ENCODE results near the gene GPX1. TPM values are rescaled to one million over a fixed set of nuclear protein-coding genes. Genes with fewer than 3 reads are reported as not detected.
A peak's percentile ranks its signal among the peaks of the same experiment; 100 is the strongest.
"Not testable (repeated sequence)": the region's sequence is repeated elsewhere in the genome, so short reads cannot be mapped to it uniquely, and the experiment has no call there.

The GPX1 gene
- total RNA-seq, 3 donors from 2014 or later (not counting 1 experiment from before 2014, with no cell fraction given): 34.7 to 70.0 (median 59.1) TPM

GRCh38 chr3:49370585-49371290, 12.6 kb upstream of the GPX1 start:
- Histone ChIP-seq H3K4me1 (ENCODE audit: control insufficient read depth, insufficient read depth, low read length) (no peaks in the 10 kb centered on the region), H3K9me3 (ENCODE audit: control insufficient read depth, insufficient read depth, low read length) (no peaks in the 10 kb centered on the region), H3K36me3 (ENCODE audit: control insufficient read depth, insufficient read depth, low read length) (peaks cover 50% of the 10 kb centered on the region), H3K27me3 (ENCODE audit: control insufficient read depth, insufficient read depth, low read length) (no peaks in the 10 kb centered on the region), H3K4me3 (ENCODE audit: low read length) (no peak overlapping the region), H3K27ac (ENCODE audit: low read length) (no peak overlapping the region)
- 93% methylated on average over 6 of the region's 6 CpGs for WGBS (ENCODE audit: insufficient coverage)
- Mint-ChIP-seq H3K27ac (peak overlapping the region; percentile 10 to 73), H3K9me3 (no peaks in the 10 kb centered on the region), H3K27me3 (ENCODE audit: low read depth in 2 of 2) (no peaks in the 10 kb centered on the region), H3K4me3 (no peak overlapping the region), H3K4me1 (peaks cover 28 to 47% of the 10 kb centered on the region in 2 donors), H3K36me3 (no peaks in the 10 kb centered on the region)
- no peak for ATAC-seq
- no peak for TF ChIP-seq CTCF (IDR thresholded peaks at IDR 0.05)
- intact Hi-C loops (cut with micrococcal nuclease): no loop called here
- no peak for DNase-seq

GRCh38 chr3:49362561-49362960, 4.4 kb upstream of the GPX1 start:
- Mint-ChIP-seq H3K27me3 (ENCODE audit: low read depth in 2 of 2) (no peaks in the 10 kb centered on the region), H3K27ac (peak overlapping the region; percentile 46 to 56), H3K4me1 (peaks cover 6 to 8% of the 10 kb centered on the region in 2 donors), H3K9me3 (no peaks in the 10 kb centered on the region), H3K4me3 (no peak overlapping the region), H3K36me3 (peaks cover 6% of the 10 kb centered on the region)
- Histone ChIP-seq H3K4me3 (ENCODE audit: low read length) (no peak overlapping the region), H3K4me1 (ENCODE audit: control insufficient read depth, insufficient read depth, low read length) (peaks cover 9% of the 10 kb centered on the region), H3K36me3 (ENCODE audit: control insufficient read depth, insufficient read depth, low read length) (peaks cover 44% of the 10 kb centered on the region), H3K27ac (ENCODE audit: low read length) (no peak overlapping the region), H3K27me3 (ENCODE audit: control insufficient read depth, insufficient read depth, low read length) (no peaks in the 10 kb centered on the region), H3K9me3 (ENCODE audit: control insufficient read depth, insufficient read depth, low read length) (no peaks in the 10 kb centered on the region)
- WGBS (ENCODE audit: insufficient coverage): 80% methylated on average over 3 of the region's 3 CpGs
- DNase-seq (no peak), ATAC-seq (no peak)
- intact Hi-C loops (cut with micrococcal nuclease): no loop called here
- no peak for TF ChIP-seq CTCF (IDR thresholded peaks at IDR 0.05)

- no peaks in the 10 kb centered on the region for H3K27me3 ChIP-seq (ENCODE audit: control insufficient read depth, insufficient read depth, low read length)
- no peaks in the 10 kb centered on the region for H3K9me3 ChIP-seq (ENCODE audit: control insufficient read depth, insufficient read depth, low read length)
- intact Hi-C loops (cut with micrococcal nuclease): no loop called here
- peaks cover 21% of the 10 kb centered on the region for H3K4me1 ChIP-seq (ENCODE audit: control insufficient read depth, insufficient read depth, low read length)
- H3K36me3 Mint-ChIP-seq: peaks cover 6% of the 10 kb centered on the region
- no peaks in the 10 kb centered on the region for H3K27me3 Mint-ChIP-seq (ENCODE audit: low read depth in 2 of 2)
- DNase-seq (no peak), ATAC-seq (no peak)
- no peak overlapping the region for H3K27ac ChIP-seq (ENCODE audit: low read length)
- WGBS (ENCODE audit: insufficient coverage): 93% methylated on average over 1 of the region's 2 CpGs
- no peak for TF ChIP-seq CTCF (IDR thresholded peaks at IDR 0.05)
- H3K4me3 Mint-ChIP-seq: peak overlapping the region; percentile 93
- peaks cover 32% of the 10 kb centered on the region for H3K36me3 ChIP-seq (ENCODE audit: control insufficient read depth, insufficient read depth, low read length)
- no peak overlapping the region for H3K4me3 ChIP-seq (ENCODE audit: low read length)
- H3K27ac Mint-ChIP-seq: peak overlapping the region; percentile 87 to 94
- no peaks in the 10 kb centered on the region for H3K9me3 Mint-ChIP-seq
- peaks cover 18 to 21% of the 10 kb centered on the region in 2 donors for H3K4me1 Mint-ChIP-seq
These were observed 1.5 kb upstream of the GPX1 start for GRCh38 chr3:49359623-49360022.

- Mint-ChIP-seq H3K27ac (peak overlapping the region; percentile 87 to 94), H3K4me1 (peaks cover 18 to 21% of the 10 kb centered on the region in 2 donors), H3K4me3 (peak overlapping the region; percentile 93), H3K36me3 (peaks cover 6% of the 10 kb centered on the region), H3K9me3 (no peaks in the 10 kb centered on the region), H3K27me3 (ENCODE audit: low read depth in 2 of 2) (no peaks in the 10 kb centered on the region)
- H3K9me3 ChIP-seq (ENCODE audit: control insufficient read depth, insufficient read depth, low read length): no peaks in the 10 kb centered on the region
- H3K36me3 ChIP-seq (ENCODE audit: control insufficient read depth, insufficient read depth, low read length): peaks cover 32% of the 10 kb centered on the region
- H3K4me1 ChIP-seq (ENCODE audit: control insufficient read depth, insufficient read depth, low read length): peaks cover 21% of the 10 kb centered on the region
- intact Hi-C loops (cut with micrococcal nuclease): no loop called here
- peak overlapping the region; percentile 65 for H3K4me3 ChIP-seq (ENCODE audit: low read length)
- TF ChIP-seq CTCF (IDR thresholded peaks at IDR 0.05): no peak
- H3K27me3 ChIP-seq (ENCODE audit: control insufficient read depth, insufficient read depth, low read length): no peaks in the 10 kb centered on the region
- peak overlapping the region; percentile 85 for H3K27ac ChIP-seq (ENCODE audit: low read length)
- ATAC-seq (no peak), DNase-seq (no peak)
- 50% methylated on average over 1 of the region's 3 CpGs for WGBS (ENCODE audit: insufficient coverage)
These were observed 702 bp upstream of the GPX1 start for GRCh38 chr3:49358884-49359225.

GRCh38 chr3:49357443-49358216, 523 bp downstream of the GPX1 start:
- Mint-ChIP-seq H3K4me3 (peak overlapping the region; percentile 93), H3K27ac (peak overlapping the region; percentile 87 to 94), H3K4me1 (peaks cover 17 to 21% of the 10 kb centered on the region in 2 donors)
- peaks cover 26% of the 10 kb centered on the region for H3K36me3 ChIP-seq (ENCODE audit: control insufficient read depth, insufficient read depth, low read length)
- H3K9me3 ChIP-seq (ENCODE audit: control insufficient read depth, insufficient read depth, low read length); H3K27me3 Mint-ChIP-seq (ENCODE audit: low read depth in 2 of 2); H3K9me3 Mint-ChIP-seq; H3K36me3 Mint-ChIP-seq; H3K27me3 ChIP-seq (ENCODE audit: control insufficient read depth, insufficient read depth, low read length); intact Hi-C loops (cut with micrococcal nuclease): not testable (repeated sequence)
- peaks cover 24% of the 10 kb centered on the region for H3K4me1 ChIP-seq (ENCODE audit: control insufficient read depth, insufficient read depth, low read length)
- 1% methylated on average over 63 of the region's 63 CpGs for WGBS (ENCODE audit: insufficient coverage)
- peak; percentile 46 to 67 (median 47) for ATAC-seq
- H3K4me3 ChIP-seq (ENCODE audit: low read length): peak overlapping the region; percentile 65
- peak; percentile 33 to 62 for DNase-seq
- peak overlapping the region; percentile 85 for H3K27ac ChIP-seq (ENCODE audit: low read length)

All from natural killer cell (primary cell).